MV-4-11 (cell line): ENCODE measurements around the gene BRD3.

ENCODE experiments used
- DNase-seq: peaks from one replicate; lab custom pipeline; 2025; lab: John Stamatoyannopoulos, UW

The BRD3 gene

GRCh38 chr9:134024828-134025605, 42.8 kb downstream of the BRD3 start, which contains the start of gene BRD3OS:
TSS of gene BRD3OS (plus strand) at chr9:134025481. CDS start at chr9:134026748, 1,267 bp downstream.
- DNase-seq, result peak; percentile 95

- no peak for DNase-seq
Observed at GRCh38 chr9:134024214-134024792, 43.5 kb downstream of the BRD3 start.

GRCh38 chr9:134014946-134015345, 52.9 kb downstream of the BRD3 start:
- DNase-seq, result no peak

- DNase-seq, result no peak
Observed at GRCh38 chr9:134011401-134011800, 56.4 kb downstream of the BRD3 start.

- DNase-seq, result no peak
Observed at GRCh38 chr9:134010310-134011173, 57.3 kb downstream of the BRD3 start.

- DNase-seq, result no peak
Observed at GRCh38 chr9:134007571-134007970, 60.3 kb downstream of the BRD3 start.

GRCh38 chr9:134007150-134007549, 60.7 kb downstream of the BRD3 start:
- DNase-seq, result no peak

- DNase-seq, result no peak
Observed at GRCh38 chr9:134005381-134005780, 62.4 kb downstream of the BRD3 start.

GRCh38 chr9:134004881-134005280, 62.9 kb downstream of the BRD3 start:
- no peak for DNase-seq

- no peak for DNase-seq
Observed at GRCh38 chr9:134004131-134004873, 63.5 kb downstream of the BRD3 start.

- DNase-seq, result no peak
Observed at GRCh38 chr9:134003237-134003636, 64.6 kb downstream of the BRD3 start.

GRCh38 chr9:134002796-134003195, 65.0 kb downstream of the BRD3 start:
- no peak for DNase-seq

- DNase-seq, result no peak
Observed at GRCh38 chr9:133999851-134000265, 68.0 kb downstream of the BRD3 start.

GRCh38 chr9:133998915-133999595, 68.8 kb downstream of the BRD3 start:
- DNase-seq, result no peak

- DNase-seq, result no peak
Observed at GRCh38 chr9:133997584-133997983, 70.2 kb downstream of the BRD3 start.

GRCh38 chr9:133996531-133997520, 71.0 kb downstream of the BRD3 start:
- DNase-seq, result no peak

GRCh38 chr9:133995012-133995896, 72.6 kb downstream of the BRD3 start:
- DNase-seq, result no peak

GRCh38 chr9:133994353-133995011, 73.3 kb downstream of the BRD3 start:
- DNase-seq, result peak; percentile 46
